K562 (cell line): ENCODE measurements around the gene GPR25.

Source experiments
- BCOR ChIP-seq: fragments of 450-650 bp; IDR thresholded peaks from 2 replicates; pipeline ENCODE4 v1.6.1; 2016
- NFE2L1 ChIP-seq: fragments of 450-650 bp; IDR thresholded peaks from 2 replicates; pipeline ENCODE4 v1.6.1; 2016; ENCODE audit warnings: missing genetic modification characterization, low read depth, mild to moderate bottlenecking, missing compliant biosample characterization, moderate library complexity, borderline replicate concordance
- POLR2A ChIP-seq: fragments of 450-650 bp; conservative IDR thresholded peaks from 2 replicates; pipeline ENCODE4 v1.6.1; 2016
- PPARD ChIP-seq: fragments of 250-450 bp; sonication (Bioruptor Pico); IDR thresholded peaks from 2 replicates; pipeline ENCODE4 v1.8.0; 2022; ENCODE audit warnings: inconsistent platforms, mild to moderate bottlenecking, moderate library complexity
- RERE ChIP-seq: sonication (generic); formaldehyde crosslinking; IDR thresholded peaks from 2 replicates; pipeline ENCODE4 v1.8.0; 2023; ENCODE audit warnings: missing genetic modification reagents, mild to moderate bottlenecking, borderline replicate concordance
- ZNF274 ChIP-seq: IDR thresholded peaks from 2 replicates; pipeline ENCODE4 v1.6.1; 2011; ENCODE audit warnings: low read depth, mild to moderate bottlenecking, low read length, moderate library complexity, borderline replicate concordance
- ZZZ3 ChIP-seq: fragments of 450-650 bp; IDR thresholded peaks from 2 replicates; pipeline ENCODE4 v1.6.1; 2016; ENCODE audit warnings: antibody characterized with exemption, mild to moderate bottlenecking, moderate library complexity
- TF ChIP-seq, protein P1 (sequence below): fragments of 450-650 bp; IDR thresholded peaks from 2 replicates; pipeline ENCODE4 v1.7.1; 2018; ENCODE audit warnings: mild to moderate bottlenecking, low read depth; ENCODE audit not compliant: partially characterized antibody
- TF ChIP-seq, protein P2 (sequence below): sonication (generic); formaldehyde crosslinking; IDR thresholded peaks from 2 replicates; pipeline ENCODE4 v1.8.1; 2023; ENCODE audit warnings: mild to moderate bottlenecking, missing genetic modification reagents

DNA sequence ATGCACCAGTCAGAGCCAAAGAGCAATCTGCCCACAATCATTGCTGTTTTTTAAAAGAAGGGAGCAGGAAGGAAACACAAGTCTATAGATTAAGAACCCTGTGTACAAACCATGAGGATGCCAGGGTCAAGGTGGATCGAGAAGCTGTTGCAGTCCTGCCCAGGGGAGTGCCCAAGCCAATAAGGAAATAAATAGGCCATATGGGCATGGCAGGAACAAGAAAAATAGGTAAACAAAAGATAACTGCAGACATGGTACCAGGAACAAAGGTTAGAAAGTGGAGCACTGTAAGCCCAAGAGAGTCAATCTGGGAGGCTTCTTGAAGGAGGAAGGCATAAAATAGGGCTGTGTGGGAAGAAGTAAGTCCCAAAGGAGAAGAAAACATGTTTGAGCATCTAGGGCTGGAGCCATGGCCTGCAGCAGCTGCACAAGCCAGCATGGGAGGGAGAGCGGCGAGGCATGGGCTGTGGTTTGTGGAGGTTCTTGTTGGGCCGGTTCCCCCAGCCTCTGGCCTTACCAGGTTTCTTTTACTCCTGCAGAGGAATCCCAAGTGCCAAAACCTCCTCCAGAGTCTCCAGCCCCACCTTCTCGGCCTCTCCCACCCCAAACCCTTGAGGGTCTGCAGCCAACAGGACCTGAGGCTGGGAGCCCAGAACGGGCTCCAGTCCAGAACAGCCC, 35.5 kb downstream of the GPR25 start:
- TF ChIP-seq ZNF274 (no peak), BCOR (no peak), NFE2L1 (tag) (no peak), PPARD (CRISPR knock-in tag) (no peak), RERE (CRISPR knock-in tag) (no peak), ZZZ3 (no peak), POLR2A (no peak)
- TF ChIP-seq, protein P1, sequence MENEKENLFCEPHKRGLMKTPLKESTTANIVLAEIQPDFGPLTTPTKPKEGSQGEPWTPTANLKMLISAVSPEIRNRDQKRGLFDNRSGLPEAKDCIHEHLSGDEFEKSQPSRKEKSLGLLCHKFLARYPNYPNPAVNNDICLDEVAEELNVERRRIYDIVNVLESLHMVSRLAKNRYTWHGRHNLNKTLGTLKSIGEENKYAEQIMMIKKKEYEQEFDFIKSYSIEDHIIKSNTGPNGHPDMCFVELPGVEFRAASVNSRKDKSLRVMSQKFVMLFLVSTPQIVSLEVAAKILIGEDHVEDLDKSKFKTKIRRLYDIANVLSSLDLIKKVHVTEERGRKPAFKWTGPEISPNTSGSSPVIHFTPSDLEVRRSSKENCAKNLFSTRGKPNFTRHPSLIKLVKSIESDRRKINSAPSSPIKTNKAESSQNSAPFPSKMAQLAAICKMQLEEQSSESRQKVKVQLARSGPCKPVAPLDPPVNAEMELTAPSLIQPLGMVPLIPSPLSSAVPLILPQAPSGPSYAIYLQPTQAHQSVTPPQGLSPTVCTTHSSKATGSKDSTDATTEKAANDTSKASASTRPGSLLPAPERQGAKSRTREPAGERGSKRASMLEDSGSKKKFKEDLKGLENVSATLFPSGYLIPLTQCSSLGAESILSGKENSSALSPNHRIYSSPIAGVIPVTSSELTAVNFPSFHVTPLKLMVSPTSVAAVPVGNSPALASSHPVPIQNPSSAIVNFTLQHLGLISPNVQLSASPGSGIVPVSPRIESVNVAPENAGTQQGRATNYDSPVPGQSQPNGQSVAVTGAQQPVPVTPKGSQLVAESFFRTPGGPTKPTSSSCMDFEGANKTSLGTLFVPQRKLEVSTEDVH: no peak
- TF ChIP-seq, protein P2, sequence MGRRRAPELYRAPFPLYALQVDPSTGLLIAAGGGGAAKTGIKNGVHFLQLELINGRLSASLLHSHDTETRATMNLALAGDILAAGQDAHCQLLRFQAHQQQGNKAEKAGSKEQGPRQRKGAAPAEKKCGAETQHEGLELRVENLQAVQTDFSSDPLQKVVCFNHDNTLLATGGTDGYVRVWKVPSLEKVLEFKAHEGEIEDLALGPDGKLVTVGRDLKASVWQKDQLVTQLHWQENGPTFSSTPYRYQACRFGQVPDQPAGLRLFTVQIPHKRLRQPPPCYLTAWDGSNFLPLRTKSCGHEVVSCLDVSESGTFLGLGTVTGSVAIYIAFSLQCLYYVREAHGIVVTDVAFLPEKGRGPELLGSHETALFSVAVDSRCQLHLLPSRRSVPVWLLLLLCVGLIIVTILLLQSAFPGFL: no peak
